Stimulated activated CD8-positive, alpha-beta memory T cell treated with anti-CD3 and anti-CD28 coated beads, Interleukin-15, amount 100 ng/mL, for 24 hours (primary cell): Measurements from ENCODE around the gene DSTYK.

Experiments
- DNase-seq: peaks from one replicate; pipeline ENCODE4 v3.0.0-alpha.2; 2020; ENCODE audit warnings: low read depth

The DSTYK gene, protein sequence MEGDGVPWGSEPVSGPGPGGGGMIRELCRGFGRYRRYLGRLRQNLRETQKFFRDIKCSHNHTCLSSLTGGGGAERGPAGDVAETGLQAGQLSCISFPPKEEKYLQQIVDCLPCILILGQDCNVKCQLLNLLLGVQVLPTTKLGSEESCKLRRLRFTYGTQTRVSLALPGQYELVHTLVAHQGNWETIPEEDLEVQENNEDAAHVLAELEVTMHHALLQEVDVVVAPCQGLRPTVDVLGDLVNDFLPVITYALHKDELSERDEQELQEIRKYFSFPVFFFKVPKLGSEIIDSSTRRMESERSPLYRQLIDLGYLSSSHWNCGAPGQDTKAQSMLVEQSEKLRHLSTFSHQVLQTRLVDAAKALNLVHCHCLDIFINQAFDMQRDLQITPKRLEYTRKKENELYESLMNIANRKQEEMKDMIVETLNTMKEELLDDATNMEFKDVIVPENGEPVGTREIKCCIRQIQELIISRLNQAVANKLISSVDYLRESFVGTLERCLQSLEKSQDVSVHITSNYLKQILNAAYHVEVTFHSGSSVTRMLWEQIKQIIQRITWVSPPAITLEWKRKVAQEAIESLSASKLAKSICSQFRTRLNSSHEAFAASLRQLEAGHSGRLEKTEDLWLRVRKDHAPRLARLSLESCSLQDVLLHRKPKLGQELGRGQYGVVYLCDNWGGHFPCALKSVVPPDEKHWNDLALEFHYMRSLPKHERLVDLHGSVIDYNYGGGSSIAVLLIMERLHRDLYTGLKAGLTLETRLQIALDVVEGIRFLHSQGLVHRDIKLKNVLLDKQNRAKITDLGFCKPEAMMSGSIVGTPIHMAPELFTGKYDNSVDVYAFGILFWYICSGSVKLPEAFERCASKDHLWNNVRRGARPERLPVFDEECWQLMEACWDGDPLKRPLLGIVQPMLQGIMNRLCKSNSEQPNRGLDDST

DNA sequence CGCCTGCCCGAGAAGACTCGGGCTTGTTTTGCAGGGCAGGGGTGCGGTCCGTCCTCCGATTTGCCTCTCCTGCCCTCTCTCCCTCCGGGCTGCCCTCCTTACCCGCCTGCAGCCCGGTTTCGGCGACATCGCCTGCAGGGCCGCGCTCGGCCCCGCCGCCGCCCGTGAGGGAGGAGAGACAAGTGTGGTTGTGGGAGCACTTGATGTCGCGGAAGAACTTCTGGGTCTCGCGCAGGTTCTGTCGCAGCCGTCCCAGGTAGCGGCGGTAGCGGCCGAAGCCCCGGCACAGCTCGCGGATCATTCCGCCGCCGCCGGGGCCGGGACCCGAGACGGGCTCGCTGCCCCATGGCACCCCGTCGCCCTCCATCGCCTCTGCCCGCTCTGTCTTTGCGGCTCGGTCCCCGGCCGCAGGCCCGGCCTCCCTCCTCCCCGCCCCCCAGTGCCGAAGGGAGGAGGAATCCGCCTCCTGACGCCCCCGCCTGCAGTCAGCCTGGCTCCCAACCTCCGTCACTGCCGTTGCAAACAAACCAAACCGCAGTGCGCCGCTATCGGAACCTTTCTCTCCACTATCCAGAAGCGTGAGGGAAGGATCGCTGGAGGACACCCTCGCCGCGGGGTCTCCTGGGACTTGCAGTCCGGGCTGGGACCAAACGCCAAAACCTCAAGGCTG is at the start of gene DSTYK:
DSTYK (minus strand) TSS at position 534 of the 670 bp plus-strand sequence; CDS start at position 367, 167 bp downstream.
- DNase-seq = peak; percentile 74

DNA sequence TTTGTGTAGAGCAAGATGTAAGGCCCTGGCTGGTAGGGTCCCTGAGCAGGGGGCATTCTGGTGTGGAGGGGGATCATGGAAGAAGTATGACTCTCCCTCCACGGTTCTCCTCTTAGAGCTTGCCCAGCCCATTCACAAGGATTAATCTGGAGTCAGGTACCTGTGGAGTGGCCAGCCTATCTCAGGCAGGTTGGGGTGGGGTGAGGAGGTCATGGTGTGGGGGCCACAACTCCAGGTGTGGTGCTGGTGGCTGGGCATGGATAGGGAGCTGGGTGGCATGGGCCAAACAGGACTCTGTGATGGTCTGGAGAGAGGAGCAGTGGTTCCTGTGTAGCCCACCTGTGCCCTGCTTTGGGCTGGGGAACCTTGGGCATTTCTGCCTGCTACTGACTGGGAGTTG is 48.5 kb upstream of the DSTYK start:
- no peak for DNase-seq

DNA sequence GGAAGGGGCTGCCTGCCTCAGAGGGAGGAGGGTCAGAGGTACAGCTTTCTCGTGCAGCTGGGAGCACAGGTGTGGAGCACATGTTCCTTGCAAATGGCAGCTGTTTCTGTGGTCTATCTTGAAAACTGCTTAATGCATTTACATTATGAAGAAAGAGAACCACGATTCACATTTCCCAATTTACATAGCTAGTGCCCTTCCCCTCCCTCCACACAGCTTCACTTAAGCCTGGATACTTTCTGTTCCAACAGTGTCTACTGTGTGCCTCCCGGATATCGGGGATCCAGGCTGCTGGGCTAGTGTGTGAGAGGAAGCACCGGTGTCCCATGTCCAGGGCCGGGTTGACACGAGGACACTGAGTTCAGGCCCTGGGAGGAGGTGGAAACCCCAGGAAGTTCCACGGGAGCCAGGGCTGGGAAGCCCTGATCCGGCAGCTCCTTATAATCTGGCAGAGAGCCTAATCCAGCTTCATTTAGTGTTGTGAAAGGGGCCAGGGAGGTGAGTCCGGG is 47.9 kb upstream of the DSTYK start:
- DNase-seq = no peak

DNA sequence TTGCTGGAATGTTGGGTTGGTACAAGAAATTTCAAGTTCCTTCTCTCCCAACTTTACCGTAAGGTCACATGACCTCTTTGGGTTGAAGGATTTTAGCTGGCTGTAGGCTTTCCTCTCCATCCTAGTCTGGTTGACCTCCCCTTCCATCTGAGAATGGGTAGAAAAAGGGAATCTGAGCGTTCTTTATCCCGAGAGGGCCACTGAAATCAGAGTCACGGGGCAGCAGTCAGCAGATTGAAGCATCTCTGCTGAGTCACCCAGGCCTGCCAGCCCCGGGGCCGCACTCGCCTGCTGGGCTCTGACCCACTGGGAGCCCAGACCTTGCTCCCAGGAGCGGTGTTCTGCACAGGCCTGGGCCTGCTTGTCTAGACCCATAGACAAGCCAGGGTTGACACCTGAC is 47.2 kb upstream of the DSTYK start:
- DNase-seq = no peak

DNA sequence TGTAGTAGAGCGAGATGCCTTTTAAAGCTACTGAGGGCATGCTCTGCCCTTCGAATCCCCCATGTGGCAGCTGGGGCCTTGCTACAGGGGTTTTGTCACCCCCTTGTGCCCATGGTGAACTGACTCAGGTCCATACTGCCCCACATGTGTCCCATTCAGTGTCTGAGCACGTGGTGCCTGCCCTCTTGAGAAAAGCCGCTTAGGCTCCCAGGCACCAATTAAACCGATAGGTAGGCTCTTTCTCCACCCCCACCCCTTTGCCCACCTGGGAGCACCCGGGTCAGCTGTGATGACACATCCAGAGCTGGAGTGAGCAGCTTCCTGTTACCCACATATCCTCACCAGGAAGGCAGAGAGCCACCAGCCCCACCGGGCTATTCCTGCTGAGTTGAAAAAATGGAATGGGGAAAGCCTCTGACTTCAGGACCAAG is 46.8 kb upstream of the DSTYK start:
- DNase-seq = no peak

DNA sequence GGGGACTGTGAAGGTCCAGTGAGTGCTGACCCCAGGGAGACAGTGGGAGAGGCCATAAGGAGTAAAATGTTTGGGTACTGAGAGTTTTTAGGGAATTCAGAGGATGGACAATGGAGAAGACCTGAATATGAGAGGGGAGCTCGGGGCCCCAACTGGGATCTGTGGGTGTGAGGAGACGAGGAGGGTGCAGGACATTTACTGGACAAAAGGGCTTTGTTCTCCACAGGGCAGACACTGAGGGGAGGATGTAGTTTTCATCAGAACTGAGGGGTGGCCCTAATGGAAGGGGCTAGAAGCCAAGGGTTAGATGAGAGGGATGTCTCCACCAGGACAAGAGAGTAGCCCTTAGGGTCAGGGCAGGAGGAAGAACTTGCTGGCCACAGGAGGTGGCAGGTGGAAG is 46.2 kb upstream of the DSTYK start:
- DNase-seq = no peak

DNA sequence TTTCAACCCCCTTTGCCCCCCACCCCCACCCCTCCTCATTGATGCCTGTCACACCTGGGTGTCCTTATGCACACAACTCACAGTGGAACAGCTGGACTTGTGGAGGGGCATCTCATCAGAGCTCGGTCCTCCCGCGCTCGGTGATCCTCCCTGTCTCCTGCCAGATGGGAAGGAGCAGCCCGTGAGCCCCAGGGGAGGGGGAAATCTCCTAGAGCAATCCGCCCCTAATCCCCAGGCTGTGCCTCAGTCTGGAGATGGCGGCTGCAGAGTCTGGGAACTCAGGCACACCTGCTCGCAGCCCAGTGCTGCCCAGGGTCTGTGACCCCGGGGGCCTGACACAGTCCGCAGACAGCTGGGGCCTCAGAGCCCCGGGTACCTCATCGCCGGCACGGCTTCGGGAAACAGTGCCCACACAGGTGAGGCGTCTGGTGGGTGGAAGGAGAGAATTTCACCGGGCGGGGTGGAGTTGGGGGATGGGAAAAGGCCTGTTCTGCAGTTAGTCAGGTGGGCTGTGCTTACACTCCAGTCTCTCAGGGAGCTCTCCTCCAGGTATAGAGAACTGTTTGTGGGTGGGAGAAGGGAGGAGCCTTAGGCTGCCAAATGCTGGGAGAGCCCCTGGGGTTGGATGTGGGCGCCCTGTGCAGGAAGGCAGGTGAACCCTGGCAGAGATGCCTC is 45.6 kb upstream of the DSTYK start:
- DNase-seq = no peak

DNA sequence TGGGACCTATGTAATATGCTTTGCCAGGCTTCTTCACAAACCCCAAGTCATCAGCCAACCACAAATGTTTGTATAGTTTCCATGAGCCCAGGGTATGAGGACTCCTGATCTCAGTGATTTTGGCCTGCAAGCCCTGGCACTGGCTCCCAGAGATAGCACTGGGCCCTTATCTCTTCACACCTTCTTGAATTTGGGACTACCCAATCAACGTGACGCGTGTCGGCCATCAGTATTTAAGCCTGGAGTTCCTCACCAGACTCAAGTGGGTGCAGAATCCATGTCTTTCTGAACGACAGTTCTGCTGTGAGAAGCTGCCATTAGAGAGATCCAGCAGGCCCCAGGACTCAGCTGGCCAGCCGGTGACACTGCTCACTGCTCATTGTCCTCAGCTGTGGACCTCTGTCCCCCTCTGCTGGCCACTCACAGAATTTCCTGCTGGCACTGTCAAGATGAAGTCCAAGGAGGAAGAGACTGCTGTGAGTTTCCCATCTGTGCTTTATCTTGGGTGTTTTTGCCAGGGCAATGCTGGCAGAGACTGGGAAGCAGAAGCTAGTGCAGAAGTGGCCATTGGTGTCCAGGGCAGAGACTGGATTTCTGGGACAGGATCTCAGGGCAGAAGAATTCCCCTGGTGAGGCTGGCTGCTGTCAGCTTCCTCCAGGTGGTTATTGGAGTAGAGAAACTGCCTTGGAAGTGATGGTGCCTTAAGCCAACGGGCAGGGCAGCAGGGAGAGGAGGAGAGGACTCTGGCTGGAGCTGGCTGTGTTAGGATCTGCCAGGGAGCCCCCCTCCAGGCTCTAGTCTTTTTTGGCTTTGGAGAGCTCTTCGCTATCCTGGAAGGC is 44.7 kb upstream of the DSTYK start:
- peak; percentile 77 for DNase-seq

DNA sequence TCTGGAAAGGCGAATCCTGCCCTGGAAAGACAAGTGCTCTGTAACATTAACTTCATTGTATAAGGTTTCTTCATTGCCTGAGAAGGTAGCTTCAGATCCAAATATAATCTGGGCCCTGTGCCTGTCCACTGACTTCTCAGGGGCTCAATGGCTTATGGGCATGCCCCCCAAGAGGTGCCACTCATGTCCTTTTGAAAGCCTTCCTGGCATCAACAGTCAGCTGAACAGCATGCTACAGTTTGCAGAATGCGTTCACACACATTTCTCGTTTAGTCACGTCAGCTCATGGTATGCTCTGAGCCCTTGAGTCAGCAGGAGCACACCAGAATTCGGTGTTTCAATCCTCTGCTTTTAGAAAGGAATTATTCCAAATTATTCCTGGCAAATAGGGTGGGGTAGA is 40.1 kb upstream of the DSTYK start:
- no peak for DNase-seq

DNA sequence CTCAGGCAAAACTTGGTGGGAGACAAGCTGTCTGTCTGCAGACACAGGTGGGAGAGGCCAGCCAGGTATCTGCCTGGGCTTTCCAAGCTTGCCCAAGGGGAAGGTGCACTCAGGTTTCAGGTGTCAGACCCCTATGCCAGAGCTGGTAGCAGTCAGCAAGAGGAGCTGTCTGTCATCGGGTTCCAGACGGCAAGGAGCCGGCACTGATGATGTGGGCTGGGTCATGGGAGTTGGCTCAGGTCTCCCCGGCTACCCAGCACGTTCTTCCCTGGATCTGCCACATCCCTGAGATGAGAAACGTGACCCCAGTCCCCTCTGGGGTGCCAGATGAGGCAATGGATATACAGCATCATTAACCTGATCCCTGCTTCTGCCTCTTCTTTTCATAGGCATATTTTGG is 39.2 kb upstream of the DSTYK start:
- DNase-seq = no peak

DNA sequence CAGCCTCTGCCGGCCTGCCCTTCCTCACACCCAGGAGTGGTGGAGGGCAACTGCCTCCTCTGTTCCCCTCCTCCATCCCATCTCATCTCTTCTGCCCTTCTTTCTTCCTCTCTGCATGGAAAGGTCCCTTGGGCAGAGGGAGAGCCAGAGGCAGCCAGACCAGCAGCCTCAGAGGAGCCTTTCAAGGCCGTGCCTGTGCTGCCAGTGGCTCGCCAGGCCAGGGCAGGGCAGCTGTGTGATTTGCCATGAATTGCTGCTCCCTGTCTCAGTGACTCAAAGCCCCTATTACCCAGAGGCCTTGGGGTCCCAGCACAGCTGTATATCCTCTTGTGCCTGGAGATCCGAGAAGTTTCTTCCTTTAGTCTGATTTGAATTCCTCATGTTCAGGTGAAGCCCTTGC is 38.1 kb upstream of the DSTYK start:
- DNase-seq = no peak

DNA sequence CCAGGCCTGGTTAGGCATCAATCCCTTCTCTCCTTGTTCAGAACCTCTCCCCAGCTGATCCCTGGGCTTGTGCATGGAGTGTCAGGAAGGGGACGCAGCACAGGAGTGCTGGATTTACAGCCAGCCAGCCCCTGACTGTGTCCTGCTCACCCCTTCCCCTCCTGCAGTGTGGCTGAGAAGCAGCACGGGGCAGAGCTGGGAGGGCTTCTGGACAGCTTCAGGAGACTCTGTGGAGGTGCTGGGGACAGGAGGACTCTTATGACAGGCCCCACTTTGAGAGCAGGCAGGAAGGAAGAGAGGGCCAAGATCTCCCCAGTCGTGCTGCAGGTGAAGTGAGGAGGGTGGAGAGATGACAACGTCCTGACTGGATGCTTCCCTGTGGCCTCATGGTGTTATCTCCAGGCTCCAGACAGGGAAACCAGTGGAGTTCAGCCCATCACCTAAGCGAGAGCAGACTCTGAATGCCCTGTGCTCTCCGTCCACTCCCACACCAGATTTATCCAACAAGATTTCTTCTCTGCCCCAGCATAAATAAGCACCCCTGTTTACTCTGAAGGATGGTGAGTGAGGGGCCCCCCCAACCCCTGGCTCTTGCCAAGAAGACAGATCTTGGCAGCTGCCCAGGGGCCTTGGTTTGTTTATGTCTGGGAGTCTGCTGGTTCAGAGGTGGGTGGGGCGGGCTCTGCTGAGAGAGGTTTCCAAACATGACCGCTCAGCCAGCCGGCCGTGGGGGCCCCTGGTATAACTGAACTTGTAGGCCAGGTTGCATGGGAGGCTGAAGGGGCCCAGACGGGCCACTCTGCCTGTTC is 37.5 kb upstream of the DSTYK start:
- no peak for DNase-seq

DNA sequence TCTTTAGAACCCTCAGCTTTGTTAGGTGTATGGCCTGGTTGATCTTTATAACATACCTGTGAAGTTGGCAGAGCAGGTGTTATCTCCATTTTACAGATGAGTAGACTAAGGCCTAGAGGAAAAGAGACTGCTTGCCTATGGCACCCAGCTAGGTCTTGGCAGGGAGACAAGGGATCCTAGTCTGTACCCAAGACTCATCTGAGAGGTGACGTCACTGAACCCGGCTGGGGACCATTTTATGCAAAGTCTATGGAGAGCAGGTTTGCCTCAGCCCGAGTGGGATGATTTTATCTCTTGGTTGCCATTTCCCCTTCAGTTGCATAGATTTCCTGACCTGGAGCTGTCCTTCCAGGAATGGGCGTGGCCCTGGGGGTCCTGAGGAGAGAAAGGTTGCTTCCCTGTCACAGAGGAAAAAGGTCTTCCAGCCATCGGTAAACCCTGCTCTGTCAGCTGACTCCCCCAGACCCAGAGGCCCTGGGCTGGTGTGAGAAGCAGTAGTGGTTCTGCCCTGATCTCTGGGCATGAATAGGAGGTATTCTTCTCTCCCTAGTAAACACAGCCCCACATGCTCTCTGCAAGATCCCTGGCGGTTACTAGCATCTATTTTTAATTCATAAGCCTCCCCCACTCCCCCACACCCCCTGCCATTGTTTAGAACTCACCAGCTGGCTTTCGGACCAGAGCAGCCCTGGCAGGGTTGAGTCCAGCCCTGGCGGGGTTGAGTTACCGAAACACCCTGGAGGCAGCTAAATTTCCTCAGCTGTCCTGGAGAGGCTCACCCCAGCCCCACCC is 35.8 kb upstream of the DSTYK start:
- DNase-seq = no peak

DNA sequence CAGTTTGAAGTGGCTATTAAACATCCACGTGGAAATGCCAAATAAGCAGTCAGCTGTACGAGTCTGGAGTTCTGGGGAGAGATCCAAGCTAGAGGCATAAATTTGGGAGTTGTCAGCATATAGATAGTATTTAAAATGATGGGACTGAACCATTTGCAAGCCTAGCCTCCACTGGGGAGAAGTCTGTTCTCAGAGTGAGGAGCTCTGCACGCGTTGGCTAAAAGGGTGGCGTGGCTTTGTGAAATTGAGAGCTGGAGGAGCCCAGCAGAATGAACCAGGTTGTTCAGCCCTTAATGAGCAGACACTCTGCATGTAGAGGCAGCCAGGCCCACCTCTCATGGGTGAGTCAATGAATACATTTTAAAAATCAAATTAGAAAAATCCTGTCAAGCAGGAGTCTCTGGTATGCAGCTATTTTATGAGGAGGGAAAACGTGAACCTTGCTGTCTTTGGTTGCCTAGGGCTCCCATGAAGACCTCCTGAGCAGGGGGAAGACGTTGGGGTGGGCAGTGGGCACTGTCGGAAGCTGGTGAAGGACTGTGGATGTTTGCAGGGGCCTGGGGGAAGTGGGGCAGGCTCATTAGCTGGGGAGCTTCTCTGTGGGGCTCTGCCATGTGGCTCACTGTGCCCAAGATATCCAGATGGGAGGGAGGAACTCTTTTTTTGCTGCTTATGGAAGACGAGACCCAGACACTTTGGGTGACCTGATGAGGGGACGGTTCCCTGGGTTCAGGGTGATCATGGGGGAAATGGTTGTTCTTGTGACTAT is 35.0 kb upstream of the DSTYK start:
- no peak for DNase-seq

DNA sequence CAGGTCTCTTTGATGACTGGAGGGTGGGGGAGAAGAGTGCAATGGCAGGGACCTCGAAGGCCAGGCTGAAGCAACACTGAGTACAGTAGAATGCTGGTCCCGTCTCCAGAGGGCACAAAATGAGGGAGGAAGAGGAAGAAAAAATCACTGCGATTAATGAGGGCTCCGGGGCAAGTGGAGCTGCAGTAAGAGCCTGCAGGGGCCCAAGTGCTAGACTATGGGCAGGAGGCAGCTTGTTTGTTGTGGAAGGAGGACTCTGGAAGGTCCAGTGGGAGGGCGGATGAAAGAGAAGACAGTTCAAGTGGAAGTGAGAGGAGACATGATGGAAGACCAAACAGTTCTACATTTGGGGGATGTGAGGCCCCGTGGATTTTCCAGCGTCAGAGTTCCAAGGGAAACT is 33.6 kb upstream of the DSTYK start:
- DNase-seq = no peak

DNA sequence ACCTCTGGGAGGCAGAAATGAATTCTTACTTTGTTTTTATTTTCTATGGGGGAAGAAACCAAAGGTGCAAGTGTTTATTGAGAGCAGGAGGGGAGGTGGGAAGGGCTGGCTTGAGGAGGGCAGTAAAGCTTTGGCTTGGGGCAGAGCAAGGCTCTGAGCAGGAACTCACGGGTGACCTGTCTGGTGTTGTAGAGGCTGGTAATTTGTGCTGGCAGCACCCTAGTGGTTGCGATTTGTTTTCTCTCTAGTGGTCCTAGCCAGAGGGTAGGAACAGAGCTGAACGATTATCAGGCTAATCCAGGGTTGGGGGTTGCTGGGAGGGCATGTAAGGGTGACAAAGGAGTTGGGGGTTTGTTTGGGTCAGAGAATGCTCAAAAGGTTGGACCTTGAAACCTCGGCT is 32.9 kb upstream of the DSTYK start:
- DNase-seq = no peak

DNA sequence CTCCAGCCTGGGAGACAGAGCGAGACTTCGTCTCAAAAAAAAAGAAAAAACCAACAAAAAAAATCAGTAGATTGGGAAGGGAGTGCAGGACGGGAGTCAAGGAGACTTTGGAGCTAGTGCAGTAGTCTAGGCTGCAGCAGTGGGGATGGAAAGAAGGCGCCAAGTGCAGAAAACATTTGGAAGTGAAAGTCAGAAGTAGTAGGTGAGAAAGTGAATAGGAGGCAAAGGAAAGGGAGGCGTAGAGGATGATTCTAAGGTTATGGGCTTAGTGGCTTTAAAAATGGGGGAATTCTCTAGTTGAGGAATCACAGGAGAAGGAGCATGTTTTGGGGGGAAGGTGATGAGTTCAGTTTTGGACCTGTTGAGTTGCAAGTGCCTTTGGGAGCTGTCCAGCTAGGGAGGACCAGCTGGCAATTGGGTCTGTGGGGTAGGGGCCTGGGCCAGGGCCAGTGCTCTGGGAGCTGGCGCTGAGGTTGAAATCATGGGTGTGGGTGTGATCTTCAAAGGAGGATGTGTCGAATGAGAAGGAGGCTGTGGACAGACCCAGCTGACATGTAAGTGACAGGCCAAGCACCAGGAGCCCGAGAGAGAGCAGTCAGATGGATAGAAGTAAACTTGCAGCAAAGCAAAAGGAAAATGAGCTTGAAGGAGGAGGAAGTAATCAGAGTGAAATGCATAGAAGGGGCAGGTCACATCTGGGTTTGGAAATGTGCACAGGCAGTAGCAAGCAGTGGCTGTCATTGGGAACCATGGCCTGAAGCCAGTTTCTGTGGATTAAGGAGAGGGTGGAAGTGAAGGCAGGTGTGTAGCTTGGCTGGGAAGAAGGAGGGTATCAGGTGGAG is 32.1 kb upstream of the DSTYK start:
- no peak for DNase-seq
